H1 (cell line): ENCODE data around the gene ADAMTS9.

Source experiments
- ATF3 ChIP-seq: IDR thresholded peaks from 2 replicates; pipeline ENCODE4 v1.6.1; 2011; ENCODE audit warnings: low read depth, mild to moderate bottlenecking, low read length; ENCODE audit not compliant: insufficient read depth
- CREB1 ChIP-seq: IDR thresholded peaks from 2 replicates; pipeline ENCODE4 v1.6.1; 2012; ENCODE audit warnings: inconsistent platforms
- CTCF ChIP-seq, 3 experiments: IDR thresholded peaks; 1 replicate in 2 of 3; 2 replicates in 1 of 3; pipeline versions ENCODE4 v1.5.1 to v1.6.1; 2011; ENCODE audit warnings: low read length in 3 of 3, mild to moderate bottlenecking in 3 of 3, inconsistent platforms in 2 of 3, low read depth in 1 of 3, moderate library complexity in 1 of 3; ENCODE audit not compliant: insufficient read depth in 1 of 3; ENCODE audit errors: control extremely low read depth in 1 of 3
- E2F6 ChIP-seq: IDR thresholded peaks from 2 replicates; pipeline ENCODE4 v1.6.1; 2012; ENCODE audit warnings: inconsistent platforms
- POLR2A ChIP-seq, 2 experiments: IDR thresholded peaks; 1 replicate in 1 of 2; 2 replicates in 1 of 2; pipeline ENCODE4 v1.6.1; 2011; ENCODE audit warnings: low read depth in 2 of 2, low read length in 2 of 2, mild to moderate bottlenecking in 2 of 2; ENCODE audit errors: control extremely low read depth in 1 of 2
- POLR2AphosphoS5 ChIP-seq: IDR thresholded peaks from 2 replicates; pipeline ENCODE4 v1.6.1; 2011; ENCODE audit warnings: low read depth, low read length
- RAD21 ChIP-seq, 2 experiments: IDR thresholded peaks in 1 of 2; conservative IDR thresholded peaks in 1 of 2; 2 replicates each; pipeline ENCODE4 v1.6.1; 2011; ENCODE audit warnings: low read depth in 2 of 2, low read length in 2 of 2, improper control_type of control experiment in 1 of 2, inconsistent platforms in 1 of 2, mild to moderate bottlenecking in 1 of 2, moderate library complexity in 1 of 2
- TEAD4 ChIP-seq: IDR thresholded peaks from 2 replicates; pipeline ENCODE4 v1.6.1; 2012; ENCODE audit warnings: low read depth, low read length, inconsistent platforms, mixed read lengths
- YY1 ChIP-seq: IDR thresholded peaks from 2 replicates; pipeline ENCODE4 v1.6.1; 2011; ENCODE audit warnings: low read depth, mild to moderate bottlenecking, low read length

- no peak for TF ChIP-seq YY1
- no peak for TF ChIP-seq RAD21 (IDR thresholded peaks at IDR 0.05 in 1 of 2, conservative IDR thresholded peaks at IDR 0.05 in 1 of 2; ENCODE audit: low read depth in 2 of 2, low read length in 2 of 2)
- no peak for TF ChIP-seq POLR2A (IDR thresholded peaks at IDR 0.05; ENCODE audit: control extremely low read depth in 1 of 2, low read depth in 2 of 2, low read length in 2 of 2)
- TF ChIP-seq CTCF (IDR thresholded peaks at IDR 0.05; ENCODE audit: control extremely low read depth in 1 of 3, insufficient read depth in 1 of 3, low read depth in 1 of 3, low read length in 3 of 3), result no peak
- TF ChIP-seq TEAD4, result no peak
- TF ChIP-seq POLR2AphosphoS5, result no peak
- no peak for TF ChIP-seq CREB1
- TF ChIP-seq ATF3, result no peak
- no peak for TF ChIP-seq E2F6
Measured at GRCh38 chr3:64501298-64501906, 186.4 kb downstream of the ADAMTS9 start.
